Activated CD4-positive, alpha-beta T cell treated with anti-CD3 and anti-CD28 coated beads for 48 hours (primary cell): ENCODE results near the gene TRIM24.
A peak's percentile ranks its signal among the peaks of the same experiment; 100 is the strongest.
"Not testable (repeated sequence)": the region's sequence is repeated elsewhere in the genome, so short reads cannot be mapped to it uniquely, and the experiment has no call there.

ENCODE experiments used
- DNase-seq: peaks from one replicate; pipeline ENCODE4 v3.0.0-alpha.2; 2020

TRIM24 gene

GRCh38 chr7:138460176-138460648, at the start of gene TRIM24:
Gene TRIM24 (plus strand): TSS chr7:138460259. CDS start chr7:138460549, 290 bp downstream.
- DNase-seq: no peak

GRCh38 chr7:138412077-138412476, 48.0 kb upstream of the TRIM24 start:
- DNase-seq: not testable (repeated sequence)

GRCh38 chr7:138412921-138413320, 47.1 kb upstream of the TRIM24 start:
- not testable (repeated sequence) for DNase-seq

- DNase-seq: no peak
Observed at GRCh38 chr7:138417078-138417700, 42.9 kb upstream of the TRIM24 start.

GRCh38 chr7:138417764-138418163, 42.3 kb upstream of the TRIM24 start:
- DNase-seq: no peak

GRCh38 chr7:138418403-138418802, 41.7 kb upstream of the TRIM24 start:
- DNase-seq: not testable (repeated sequence)

- no peak for DNase-seq
Observed at GRCh38 chr7:138425026-138425425, 35.0 kb upstream of the TRIM24 start.

GRCh38 chr7:138429577-138430250, 30.3 kb upstream of the TRIM24 start:
- DNase-seq: no peak

GRCh38 chr7:138431517-138431916, 28.5 kb upstream of the TRIM24 start:
- no peak for DNase-seq

GRCh38 chr7:138433583-138434443, 26.2 kb upstream of the TRIM24 start:
- no peak for DNase-seq

GRCh38 chr7:138434597-138435019, 25.5 kb upstream of the TRIM24 start:
- DNase-seq: no peak

- DNase-seq: no peak
Observed at GRCh38 chr7:138435231-138435919, 24.7 kb upstream of the TRIM24 start.

- DNase-seq: no peak
Observed at GRCh38 chr7:138436388-138436787, 23.7 kb upstream of the TRIM24 start.

GRCh38 chr7:138440460-138440859, 19.6 kb upstream of the TRIM24 start:
- DNase-seq: no peak

- no peak for DNase-seq
Observed at GRCh38 chr7:138442822-138443221, 17.2 kb upstream of the TRIM24 start.

GRCh38 chr7:138449580-138449979, 10.5 kb upstream of the TRIM24 start:
- peak; percentile 57 for DNase-seq

- no peak for DNase-seq
Observed at GRCh38 chr7:138455609-138456008, 4.5 kb upstream of the TRIM24 start.

- no peak for DNase-seq
Observed at GRCh38 chr7:138456220-138456619, 3.8 kb upstream of the TRIM24 start.

- DNase-seq: no peak
Observed at GRCh38 chr7:138458576-138459412, 1.3 kb upstream of the TRIM24 start.

GRCh38 chr7:138459413-138460175, 465 bp upstream of the TRIM24 start:
- peak; percentile 98 for DNase-seq
